Activated CD4-positive, alpha-beta T cell treated with anti-CD3 and anti-CD28 coated beads, Interleukin-2, Interleukin-4, amounts not matched to agents 100 ng/mL and 50 ng/mL, durations not matched to agents 16 hours and 8 hours (primary cell): ENCODE measurements around the gene MIB1.
A peak's percentile ranks its signal among the peaks of the same experiment; 100 is the strongest.
"Not testable (repeated sequence)": the region's sequence is repeated elsewhere in the genome, so short reads cannot be mapped to it uniquely, and the experiment has no call there.

Source experiments
- DNase-seq: peaks from one replicate; pipeline ENCODE4 v3.0.0-alpha.2; 2020; ENCODE audit warnings: low spot score

MIB1 gene

DNA sequence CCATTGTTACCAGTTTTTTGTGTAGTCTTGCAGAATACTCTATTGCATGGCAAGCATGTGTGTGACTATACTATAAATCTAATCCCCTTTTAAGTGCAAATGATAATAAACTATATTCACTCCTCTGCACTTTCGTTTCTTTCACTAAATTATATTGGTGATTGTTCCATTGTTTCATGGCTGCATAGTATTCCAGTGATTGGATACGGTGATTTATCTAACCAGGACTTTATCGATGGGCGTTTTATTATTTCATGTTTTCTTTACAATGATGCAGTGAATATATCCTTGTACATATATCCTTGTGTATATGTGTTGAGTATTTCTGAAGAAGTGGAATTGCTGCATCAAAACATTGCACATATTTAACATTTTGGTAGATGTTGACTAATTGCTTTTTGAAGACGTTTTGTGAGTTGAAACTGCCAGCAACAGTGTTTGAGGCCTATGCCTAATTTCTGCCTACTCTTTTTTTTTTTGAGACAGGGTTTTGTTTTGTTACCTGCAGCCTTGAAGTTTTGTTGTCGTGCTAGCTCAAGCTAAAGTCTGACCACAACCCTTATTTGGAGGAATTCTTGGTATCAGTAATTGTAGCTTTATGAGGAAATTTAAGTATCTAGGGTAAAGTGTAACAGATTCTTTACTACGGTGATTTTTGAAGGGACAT, 2.7 kb downstream of the MIB1 start:
- peak; percentile 48 for DNase-seq

DNA sequence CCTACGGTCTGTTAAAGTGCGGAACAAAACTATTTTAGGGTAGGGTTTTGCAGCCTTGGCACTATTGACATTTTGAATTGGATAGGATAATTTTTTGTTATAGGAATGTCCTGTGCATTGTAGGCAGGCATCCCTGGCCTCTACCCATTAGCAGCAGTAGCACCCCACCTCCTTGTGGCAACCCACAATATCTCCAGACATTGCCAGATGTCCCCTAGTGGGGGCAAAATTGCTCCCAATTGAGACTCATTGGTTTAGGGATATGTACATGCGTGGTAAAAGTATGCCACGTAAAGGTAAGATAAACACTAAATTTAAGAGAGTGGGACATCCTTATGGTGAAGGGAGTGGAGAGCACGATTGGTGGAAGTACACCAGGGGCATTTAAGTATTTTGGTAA, 4.6 kb downstream of the MIB1 start:
- DNase-seq, result no peak

DNA sequence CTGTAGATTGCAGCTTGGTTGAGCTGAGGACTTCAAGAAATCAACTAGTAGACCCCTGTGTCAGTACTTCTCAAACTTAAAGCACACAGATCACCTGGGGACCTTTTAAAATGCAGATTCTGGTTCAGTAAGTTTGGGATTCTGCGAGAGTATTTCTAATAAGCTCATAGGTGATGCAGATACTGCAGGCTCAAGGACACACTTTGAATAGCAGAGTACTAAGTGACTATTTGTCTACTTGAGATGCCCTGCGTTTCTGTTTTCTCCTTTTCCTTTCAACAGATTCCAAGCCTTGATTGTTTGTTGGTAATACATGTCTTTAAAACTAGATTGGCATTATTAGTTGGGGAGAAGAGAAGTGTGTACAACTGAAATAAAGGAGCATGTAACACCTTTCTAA, 6.7 kb downstream of the MIB1 start:
- no peak for DNase-seq

DNA sequence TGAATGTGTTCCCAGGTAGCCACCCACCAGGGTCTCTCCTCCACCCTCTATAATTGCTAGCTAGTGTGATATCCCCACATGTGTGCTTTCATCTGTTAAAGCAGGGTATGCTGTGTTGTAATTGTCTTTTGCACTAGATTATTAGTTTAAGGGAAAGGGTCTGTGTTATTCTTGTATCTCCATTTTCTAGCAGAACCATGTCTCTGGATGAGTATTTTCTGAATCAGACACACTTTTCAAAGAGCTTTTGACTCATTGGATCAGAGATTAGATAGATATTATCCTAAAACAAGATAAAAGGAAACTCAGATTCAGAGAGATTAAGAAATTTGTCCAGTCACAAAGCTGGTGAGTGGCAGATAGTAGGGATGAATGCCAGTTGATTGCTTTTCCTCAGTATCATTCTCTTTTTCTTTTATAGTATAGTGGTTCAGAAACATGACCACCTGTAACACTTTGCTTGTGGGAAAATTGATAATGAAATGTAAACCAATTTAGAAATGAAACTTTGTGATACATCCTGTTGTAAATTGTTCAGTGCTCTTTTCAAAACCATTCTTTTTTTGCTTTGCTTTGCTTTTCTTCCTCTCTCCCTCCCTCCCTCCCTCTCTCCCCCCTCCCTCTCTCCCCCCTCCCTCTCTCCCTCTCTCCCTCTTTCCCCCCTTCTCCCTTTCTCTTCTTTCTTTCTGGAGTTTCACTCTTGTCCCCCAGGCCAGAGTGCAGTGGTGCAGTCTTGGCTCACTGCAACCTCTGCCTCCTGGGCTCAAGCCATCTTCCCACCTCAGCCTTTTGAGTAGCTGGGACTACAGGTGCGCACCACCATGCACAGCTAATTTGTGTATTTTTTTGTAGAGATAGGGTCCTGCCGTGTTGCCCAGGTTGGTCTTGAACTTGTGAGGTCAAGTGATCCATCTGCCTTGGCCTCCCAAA, 7.4 kb downstream of the MIB1 start:
- no peak for DNase-seq

DNA sequence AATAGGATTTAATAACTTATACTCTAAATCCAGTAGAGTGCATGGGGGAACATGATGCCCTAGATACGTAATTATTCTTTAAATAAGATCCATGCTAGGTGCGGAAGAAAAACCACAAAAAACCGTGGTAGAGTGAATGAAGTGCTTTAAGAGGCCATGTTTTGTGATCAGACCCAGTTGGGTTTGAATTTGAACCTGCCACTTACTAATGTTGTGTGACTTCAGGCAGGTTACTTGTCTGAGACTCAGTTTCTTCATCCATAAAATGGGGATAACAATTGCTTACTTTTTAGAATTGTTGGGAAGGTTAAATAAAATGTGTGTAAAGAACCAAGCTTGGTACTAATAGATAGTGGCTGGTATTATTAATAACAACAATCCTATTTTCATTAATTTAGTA, 17.2 kb downstream of the MIB1 start:
- DNase-seq, result no peak

DNA sequence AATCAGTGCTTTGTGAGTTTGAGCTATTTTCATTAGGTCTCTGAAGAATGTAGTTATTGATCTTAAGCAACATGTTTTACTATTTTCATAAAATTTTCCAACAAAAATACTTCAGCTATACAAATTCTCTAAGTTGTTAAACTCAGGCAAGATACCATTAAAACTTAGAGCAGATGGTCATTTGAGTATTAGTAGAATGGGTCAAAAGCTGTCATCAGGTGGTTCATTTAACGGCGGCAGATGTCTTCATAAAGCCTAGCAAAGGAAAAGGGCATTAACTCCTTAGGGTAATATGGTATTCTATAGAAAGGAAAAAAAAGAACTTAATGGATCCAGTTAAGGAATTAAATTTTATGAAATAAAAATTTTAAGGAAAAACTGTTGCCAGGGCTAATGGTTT, 19.2 kb downstream of the MIB1 start:
- no peak for DNase-seq

DNA sequence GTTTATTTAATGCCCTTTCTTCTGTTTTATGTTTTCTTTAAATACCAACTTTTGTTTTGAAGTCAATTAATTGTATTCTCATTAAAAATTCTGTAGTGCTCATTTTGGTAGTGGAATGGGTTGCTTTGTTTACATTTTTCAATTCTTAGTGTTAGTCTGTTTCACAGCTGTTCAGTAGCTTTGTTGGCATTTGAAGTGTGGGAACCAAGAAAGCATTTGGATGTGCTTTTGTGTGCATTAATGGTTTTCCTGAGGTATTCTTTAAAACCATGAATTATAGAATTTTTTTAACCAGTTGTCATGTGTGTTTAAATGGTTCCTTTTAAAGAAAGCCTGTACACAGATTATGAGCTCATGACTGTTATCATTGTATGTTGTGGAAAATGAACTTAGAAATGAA, 19.7 kb downstream of the MIB1 start:
- no peak for DNase-seq

DNA sequence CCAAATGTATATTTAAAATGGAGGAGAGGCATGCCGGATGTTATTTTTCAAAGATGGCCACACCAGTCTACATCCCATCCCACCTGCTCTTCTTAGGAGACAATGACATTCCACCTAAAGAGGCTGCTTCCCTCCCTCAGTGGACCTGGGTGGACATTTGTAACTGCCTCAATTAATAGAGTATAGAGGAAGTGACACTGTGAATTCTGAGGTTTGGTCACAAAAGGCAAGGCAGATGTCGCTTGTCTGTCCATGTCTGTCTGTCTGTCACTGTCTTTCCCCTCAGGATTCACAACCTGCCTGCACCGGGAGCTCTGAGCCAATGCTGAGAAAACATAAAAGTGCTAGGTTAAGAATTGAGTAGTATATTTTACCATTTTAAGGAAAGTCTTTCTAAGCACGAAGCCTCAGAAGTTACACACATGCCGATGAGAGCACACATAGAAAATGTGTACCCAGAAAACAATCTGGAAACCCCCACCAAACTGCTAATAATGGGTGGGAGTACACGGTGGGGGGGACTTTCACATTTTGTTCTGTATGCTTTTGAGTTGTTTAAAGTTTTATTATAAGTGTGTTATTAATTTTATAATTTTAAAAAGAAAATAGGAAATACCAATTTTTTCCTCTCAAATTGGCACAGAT, 21.0 kb downstream of the MIB1 start:
- no peak for DNase-seq

DNA sequence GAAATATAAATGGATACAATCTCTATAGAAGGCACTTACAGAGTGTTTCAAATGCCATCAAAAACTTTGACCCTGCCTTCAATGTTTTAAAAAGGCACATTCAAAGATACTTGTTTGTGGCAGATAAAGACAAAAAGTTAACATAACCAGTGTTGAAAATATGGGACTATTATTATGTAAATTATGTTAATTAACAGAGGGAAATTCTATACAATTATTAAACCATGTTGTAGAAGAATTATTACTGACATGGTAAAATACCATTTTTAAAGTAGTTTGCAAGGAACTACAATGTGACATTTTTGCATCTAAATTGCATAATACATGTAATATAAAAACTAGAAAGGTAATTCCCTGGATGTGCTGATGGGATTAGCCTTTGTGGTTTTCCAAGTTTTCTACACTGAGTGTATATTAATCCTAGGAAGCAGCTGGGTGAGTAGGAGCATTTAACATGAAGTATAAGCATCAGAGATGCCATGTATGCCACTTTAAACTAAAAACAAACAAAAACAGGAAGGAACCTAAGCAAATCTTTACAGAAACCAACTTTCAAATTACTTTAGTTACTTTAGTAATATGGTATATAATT, 21.7 kb downstream of the MIB1 start:
- no peak for DNase-seq

DNA sequence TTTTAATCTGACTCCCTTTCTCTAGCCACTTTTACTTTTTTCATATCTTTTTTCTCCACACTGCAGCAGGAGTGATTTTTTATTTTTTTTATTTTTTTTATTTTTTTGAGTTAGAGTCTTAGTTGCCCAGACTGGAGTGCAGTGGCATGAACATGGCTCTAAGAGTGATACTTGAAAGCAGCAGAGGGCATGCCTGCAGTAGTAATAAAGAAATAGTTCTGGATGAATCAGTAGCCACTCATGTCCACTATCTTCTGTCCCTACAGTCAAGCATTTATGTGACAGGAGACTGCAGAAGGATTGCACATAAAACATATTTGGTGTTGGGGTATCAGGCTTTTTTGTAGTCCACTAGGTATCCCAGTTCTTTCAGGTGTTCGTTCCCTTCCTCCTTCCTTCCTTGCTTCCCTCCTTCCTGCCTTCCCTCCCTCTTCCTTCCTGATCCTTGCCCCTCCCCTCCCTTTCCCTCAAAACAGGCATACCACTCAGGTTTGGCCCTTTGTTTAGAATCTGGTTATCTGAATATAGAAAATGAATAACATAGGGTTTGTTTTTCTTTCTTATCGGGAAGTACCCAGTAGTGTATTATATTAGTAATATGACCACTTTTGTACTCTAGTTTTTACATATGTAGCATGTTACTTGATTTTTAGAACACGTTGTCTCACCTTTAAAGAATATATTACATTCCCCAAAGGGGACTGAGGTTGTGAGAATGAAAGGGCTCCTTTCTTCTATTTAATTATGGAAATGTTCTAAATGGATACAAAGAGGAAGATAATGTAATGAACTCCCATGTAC, 23.5 kb downstream of the MIB1 start:
- no peak for DNase-seq

DNA sequence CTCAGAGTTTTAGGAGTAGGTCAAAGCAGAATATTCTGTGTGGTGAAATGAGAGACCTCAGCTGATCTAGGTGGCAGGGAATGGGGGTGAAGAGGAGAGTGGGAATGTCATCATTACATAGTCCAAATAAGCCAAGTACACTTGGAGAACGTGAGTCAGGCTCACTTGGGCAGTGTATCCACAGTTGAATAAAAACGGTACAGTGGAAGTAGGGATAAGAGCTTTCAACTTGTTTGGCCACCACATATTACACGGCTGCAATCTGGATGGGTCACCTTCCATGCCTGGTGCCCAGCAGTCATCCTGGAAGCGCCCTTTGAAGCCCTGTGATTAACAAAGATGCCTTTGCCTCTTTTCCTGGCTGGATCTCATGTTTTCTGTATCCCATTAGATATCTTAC, 28.6 kb downstream of the MIB1 start:
- DNase-seq, result no peak

DNA sequence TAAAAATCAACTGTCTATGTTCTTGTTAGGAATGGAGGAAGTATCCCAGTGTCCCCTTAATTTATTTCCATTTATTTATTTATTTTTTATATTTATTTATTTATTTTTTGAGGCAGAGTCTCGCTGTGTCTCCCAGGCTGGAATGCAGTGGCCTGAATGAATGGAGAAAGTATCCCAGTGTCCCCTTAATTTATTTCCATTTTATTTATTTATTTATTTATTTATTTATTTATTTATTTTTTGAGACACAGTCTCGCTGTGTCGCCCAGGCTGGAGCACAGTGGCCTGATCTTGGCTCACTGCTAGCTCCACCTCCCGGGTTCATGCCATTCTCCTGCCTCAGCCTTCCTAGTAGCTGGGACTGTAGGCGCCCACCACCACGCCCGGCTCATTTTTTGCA, 34.1 kb downstream of the MIB1 start:
- no peak for DNase-seq

DNA sequence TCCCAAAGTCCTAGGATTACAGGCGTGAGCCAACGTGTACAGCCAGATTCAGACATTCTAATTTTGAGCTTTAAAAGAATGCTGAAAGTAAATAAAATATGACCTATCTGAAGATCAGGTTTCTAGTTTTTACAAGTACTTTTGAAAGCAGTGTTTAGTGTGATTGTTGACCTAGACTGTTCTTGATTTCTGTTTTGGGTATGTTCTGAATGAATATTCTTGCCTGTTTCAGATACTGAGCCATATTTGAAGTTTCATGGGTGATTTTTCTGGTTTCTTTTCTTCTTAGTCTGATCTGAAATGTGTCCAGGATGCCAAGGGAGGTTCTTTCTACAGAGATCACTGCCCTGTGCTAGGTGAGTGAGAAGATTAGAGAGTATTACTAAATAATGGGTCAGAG, 37.2 kb downstream of the MIB1 start:
- no peak for DNase-seq

DNA sequence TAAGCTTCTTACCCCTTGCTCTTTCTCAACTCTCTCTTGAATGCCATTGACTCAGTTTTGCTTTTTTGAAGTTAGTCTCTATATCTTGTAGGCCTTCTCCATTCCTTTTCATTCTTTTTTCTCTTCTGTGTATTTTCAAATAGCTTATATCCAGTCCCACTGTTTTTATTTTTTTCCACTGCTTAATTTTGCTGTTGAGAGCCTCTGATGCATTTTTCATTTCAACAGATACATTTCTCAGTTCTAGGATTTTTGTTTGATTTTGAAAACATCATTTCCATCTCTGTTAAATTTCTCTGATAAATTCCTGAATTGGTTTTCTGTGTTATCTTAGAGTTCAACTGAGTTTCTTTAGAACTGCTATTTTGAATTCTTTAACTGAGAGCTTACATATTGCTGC, 45.9 kb downstream of the MIB1 start:
- no peak for DNase-seq

DNA sequence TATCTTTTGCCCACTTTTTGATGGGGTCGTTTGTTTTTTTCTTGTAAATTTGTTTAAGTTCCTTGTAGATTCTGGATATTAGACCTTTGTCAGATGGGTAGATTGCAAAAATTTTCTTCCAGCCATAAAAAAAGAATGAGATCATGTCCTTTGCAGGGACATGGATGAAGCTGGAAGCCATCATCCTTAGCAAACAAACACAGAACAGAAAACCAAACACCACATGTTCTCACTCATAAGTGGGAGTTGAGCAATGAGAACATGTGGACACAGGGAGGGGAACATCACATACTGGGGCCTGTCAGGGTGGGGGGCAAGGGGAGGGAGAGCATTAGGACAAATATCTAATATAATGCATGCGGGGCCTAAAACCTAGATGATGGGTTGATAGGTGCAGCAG, 55.5 kb downstream of the MIB1 start:
- DNase-seq, result not testable (repeated sequence)

DNA sequence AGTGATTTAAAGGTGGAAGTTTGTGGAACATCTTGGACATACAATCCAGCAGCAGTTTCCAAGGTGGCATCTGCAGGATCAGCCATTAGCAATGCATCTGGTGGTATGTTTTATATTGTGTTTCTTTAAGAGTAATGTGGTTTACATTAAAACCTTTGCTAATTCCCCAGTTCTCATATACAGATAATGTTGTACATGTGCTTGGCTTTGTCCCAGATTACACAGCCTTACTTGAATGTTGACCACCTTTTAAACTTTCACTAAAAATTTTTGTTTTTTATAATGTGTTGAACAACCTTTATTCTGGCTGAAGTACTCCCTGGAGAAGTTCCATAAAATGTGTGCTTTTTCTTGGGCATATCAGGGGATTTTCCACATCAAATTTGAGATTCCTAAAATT, 57.5 kb downstream of the MIB1 start:
- no peak for DNase-seq

DNA sequence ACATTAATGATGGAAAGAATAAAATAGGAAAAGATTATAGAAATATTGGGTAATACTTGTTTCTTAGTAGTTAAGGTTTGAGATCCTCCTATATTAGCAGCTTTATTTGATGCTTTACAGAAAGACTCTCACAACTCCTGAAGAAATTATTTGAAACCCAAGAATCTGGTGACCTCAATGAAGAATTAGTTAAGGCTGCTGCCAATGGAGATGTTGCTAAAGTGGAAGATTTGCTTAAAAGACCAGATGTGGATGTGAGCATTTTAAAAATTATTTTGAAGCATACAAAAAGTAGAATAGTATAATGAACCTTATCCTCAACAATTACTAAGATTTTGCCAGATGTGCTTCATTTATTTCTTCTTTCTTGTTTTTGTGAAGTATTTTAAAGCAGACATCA, 59.1 kb downstream of the MIB1 start:
- no peak for DNase-seq

DNA sequence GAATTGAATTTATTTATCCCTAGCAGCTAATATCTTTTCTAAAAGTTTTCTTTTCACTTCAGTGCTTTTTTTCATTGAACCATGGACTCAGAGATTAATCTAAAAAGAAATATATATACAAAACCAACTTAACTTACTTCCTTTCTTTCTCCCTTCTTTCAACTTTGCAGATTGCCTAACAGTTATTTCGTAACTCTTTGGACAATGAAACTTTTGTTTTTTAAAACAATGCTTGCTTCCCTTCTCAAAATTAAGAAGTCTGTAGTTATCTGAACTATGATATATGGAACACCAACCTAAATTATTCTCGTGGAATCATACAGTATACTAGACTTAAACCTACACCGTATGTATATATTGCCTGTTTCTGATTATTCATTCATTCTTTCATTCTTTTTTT, 62.9 kb downstream of the MIB1 start:
- no peak for DNase-seq

DNA sequence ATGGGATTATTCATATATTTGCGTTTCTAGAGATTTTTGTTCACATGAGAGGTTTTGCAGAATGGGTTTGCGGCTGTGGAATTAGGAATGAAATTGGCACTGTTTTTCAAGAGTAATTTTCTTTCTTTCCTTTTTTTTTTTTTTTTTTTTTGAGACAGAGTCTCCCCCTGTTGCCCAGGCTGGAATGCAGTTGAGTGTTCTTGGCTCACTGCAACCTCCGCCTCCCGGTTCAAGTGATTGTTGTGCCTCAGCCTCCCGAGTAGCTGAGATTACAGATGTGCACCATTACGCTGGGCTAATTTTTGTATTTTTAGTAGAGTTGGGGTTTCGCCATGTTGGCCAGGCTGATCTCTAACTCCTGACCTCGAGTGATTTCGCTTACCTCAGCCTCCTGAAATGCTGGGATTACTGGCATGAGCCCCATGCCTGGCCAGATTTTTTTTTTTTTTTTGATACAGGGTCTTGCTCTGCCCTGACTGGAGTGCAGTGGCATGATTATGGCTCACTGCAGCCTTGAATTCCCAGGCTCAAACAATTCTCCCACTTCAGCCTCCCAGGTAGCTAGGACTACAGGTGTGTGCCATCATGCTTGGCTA, 65.3 kb downstream of the MIB1 start:
- no peak for DNase-seq

DNA sequence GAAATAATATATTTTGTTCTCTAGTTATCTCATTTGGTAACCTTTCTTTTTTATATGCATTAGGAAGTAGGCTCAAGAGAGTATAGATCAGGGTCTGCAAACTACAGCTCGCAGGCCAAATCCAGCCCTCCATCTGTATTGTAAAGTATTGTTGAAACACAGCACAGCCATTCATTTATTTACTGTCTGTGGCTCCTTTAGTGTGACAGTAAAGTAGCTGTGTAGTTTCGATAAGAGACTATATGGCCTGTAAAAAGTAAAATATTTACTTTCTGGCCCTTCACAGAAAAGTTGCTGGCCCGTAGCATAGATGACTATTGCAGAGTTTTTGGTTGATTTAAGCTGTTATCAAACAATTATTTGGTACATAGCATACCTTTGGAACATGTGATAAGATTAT, 67.6 kb downstream of the MIB1 start:
- no peak for DNase-seq

DNA sequence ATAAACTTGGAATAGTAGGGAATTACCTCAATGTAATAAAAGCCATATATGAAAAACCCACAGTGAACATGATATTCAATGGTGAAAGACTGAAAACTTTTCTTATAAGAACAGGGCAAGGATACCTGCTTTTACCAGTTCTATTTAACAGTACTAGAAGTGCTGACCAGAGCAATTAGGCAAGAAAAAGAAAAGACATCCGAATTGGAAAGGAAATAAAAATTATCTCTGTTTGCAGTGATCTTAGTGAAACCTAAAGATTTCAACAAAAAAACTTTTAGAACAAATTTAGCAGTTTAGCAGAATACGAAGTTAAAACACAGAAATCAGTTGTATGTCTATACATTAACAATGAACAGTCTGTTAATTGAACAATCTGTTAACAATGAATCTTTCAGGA, 69.1 kb downstream of the MIB1 start:
- DNase-seq, result no peak

DNA sequence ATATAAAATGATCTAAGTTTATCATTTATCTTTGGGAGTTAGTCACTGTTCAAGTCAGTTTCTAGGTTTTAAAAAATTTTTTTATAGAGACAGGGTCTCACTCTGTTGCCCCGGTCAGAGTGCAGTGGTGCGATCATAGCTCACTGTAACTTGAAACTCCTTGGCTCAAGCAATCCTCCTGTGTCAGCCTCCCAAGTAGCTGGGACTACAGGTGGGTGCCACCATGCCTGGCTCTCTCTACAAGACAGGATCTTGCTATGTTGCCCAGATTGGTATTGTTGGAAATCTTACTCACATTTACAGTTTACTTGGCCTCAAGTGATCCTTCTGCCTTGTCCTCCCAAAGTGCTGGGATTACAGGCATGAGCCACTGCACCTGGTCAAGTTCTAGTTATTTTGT, 74.5 kb downstream of the MIB1 start:
- DNase-seq, result no peak
